Effector CD4-positive, alpha-beta T cell (primary cell): ENCODE measurements around the gene CCDC91.

ENCODE experiments used
- DNase-seq: peaks from one replicate; pipeline ENCODE4 v3.0.0-alpha.2; 2020

The CCDC91 gene

GRCh38 chr12:28550757-28551704, 360.8 kb downstream of the CCDC91 start:
- no peak for DNase-seq

GRCh38 chr12:28552251-28552970, 362.2 kb downstream of the CCDC91 start:
- no peak for DNase-seq

GRCh38 chr12:28555748-28556147, 365.5 kb downstream of the CCDC91 start:
- no peak for DNase-seq

DNA sequence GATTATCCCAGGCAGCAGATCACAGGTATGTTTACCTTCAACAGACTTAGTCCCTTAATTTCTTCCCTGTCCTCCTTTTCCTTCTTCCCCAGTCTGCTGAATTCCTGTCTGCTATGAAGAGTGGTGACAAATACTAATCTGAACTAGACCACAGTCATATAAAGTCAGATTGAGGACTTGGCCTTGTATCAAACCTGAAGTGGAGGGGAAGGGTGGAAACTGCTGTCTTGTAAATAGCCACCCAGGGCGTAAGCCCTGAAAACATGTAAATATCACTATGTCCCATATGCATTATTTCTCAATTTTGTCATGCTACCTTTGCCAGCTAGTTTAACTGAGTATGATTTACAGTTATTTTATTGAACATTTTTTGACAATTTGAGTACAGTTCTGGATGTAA, 368.0 kb downstream of the CCDC91 start:
- no peak for DNase-seq

DNA sequence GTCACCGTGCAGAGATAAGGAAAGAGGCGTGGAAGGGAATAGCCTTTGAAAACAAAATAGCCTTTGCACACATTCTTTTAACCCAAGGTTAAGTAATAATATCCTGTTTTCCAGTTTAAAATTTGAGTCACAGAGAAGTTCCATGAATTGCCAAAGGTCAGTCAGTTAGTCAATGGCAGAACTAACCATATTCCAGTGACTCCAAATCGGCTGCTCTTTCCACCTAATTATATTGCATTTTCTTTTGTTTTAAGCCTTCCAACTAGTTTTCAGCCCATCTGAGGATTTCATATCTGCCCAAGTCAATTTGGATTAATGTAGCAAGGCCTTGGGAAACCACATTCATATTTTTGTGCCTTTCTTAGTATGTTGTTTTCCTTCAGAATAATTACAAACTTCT, 373.0 kb downstream of the CCDC91 start:
- DNase-seq: no peak

DNA sequence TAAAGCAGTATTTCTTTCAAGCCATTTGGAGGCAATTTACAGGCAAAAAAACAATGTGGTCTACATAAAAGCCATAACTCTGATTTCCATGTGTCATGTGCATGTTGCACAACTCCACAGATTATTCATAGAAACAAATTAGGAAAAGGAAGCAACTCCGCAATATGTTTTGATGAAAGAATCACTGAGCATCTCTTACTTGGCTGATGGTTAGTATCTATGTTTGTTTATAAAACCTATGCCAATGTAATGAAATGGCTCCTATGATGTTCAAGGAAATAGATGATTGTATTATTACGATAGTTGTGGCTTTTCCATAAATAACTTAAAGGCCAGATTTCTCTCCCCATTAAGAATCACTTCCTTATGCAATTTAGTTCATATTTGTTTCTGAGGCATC, 373.7 kb downstream of the CCDC91 start:
- no peak for DNase-seq

GRCh38 chr12:28568118-28568517, 377.9 kb downstream of the CCDC91 start:
- DNase-seq: no peak

DNA sequence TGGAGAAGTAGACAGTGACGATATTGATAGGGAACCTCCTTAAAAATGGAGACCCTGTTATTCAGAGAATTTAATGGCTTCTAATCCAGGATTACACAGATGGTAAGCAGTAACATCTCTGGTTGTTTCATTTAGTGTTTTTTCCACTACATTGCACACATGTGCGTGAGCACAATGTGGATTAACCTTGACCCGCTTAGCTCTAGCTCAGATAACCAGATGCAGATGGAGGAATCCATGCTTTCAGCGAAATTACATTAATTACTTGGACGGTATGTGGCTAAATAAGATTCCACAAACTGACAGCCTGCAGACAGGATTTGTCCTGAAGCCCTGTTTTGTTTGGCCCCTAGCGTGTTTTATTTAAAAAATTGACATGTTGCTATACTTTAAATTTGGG, 378.4 kb downstream of the CCDC91 start:
- no peak for DNase-seq

- no peak for DNase-seq
Measured at GRCh38 chr12:28569698-28570411, 379.6 kb downstream of the CCDC91 start.

DNA sequence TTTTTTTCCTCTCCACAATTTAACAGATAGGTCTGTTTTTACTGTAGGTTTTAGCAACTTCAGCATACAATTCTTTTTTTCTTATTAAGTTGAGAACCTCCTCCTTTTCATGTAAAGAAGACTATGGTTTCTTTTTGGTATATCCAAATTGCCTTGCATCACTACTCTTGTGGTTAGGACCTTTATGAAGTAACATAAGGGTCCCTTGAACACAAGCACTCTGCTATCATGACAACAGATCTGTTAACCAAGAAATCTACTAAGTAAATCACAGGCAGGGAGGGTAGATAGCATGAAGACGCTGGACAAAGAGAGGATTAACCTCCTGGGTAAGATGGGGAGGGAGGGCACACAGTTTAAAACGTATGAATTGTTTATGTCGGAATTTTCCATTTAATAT, 380.6 kb downstream of the CCDC91 start:
- no peak for DNase-seq

DNA sequence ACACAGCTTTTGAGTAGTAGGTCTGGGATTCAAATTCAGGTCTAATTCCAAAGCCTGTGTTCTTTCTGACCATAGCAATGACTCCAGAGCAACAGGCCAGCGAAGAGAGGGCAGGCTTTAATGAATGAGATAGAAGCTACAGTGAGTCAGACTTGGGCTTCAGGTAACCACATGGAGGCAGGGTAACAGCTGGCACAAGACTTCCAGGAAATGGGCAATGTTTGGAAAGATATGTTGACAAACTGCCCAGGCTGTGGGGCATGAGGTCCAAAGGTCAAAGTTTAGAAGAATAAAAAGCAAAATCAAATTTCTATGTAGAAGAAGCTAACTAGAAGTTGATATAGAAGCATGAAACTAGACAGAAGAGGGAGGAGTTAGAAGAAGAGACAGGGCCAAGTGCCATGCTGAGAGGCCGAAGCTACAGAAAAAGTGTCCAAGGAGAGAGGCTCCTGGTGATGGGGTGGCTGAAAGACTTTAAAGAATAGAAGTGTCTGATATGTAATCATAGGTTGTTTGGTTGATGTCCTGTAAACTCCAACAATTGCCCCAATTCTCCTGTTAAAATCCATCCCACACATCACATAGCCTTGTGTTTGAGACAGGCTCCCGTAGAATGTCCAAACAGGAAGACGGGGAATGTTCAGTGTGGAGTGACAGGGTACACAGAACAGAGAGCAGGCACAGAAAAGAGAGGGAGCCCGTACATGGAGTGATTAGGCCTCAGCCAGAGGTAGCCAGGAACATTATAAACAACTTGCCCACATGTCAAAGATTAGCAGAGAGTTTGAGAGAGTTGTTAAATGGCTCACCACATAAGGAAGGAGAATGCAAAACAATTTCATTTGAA, 384.7 kb downstream of the CCDC91 start:
- no peak for DNase-seq

- no peak for DNase-seq
Measured at GRCh38 chr12:28575593-28576205, 385.4 kb downstream of the CCDC91 start.

DNA sequence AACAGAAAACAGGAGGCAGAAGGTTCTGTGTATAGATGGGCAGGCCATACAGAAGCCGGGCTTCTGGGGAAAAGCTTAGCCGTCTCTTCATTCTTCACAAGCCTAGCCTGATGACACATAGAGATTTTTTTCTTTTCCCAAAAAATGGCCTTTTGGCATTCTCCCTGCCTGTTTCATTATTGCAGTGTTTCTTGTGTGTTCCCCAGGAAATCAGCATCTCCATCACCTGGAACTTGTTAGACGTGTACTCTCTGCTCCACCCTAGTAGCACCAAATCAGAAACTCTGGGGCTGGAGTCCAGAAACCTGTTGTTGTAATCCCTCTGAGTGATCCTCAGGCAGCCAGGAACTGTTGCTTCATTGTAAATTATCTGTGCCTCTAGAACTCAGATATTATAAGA, 388.1 kb downstream of the CCDC91 start:
- no peak for DNase-seq

DNA sequence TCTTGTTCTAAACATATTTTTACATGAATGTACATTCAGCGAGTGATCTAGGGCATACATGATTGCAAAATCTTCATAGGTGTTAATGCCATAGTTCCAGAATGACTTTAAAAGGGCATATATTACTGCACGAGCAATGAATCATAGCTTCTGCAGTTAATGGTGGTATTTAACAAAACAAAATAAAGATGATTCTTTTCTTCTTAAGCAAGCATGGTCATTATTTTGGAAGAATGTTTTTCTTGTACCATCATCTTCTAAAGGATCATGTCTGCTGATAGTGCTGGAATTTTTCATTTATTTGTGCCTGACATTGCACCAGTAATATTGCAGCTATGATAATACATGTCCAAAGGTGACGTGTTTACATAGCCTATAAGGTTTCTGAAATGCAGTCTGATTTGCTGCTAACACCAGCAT, 388.6 kb downstream of the CCDC91 start:
- no peak for DNase-seq

- no peak for DNase-seq
Measured at GRCh38 chr12:28582672-28583376, 392.6 kb downstream of the CCDC91 start.

- DNase-seq: no peak
Measured at GRCh38 chr12:28583701-28584261, 393.5 kb downstream of the CCDC91 start.

- no peak for DNase-seq
Measured at GRCh38 chr12:28585146-28585545, 394.9 kb downstream of the CCDC91 start.

- DNase-seq: no peak
Measured at GRCh38 chr12:28586481-28586880, 396.2 kb downstream of the CCDC91 start.

- DNase-seq: no peak
Measured at GRCh38 chr12:28591831-28592230, 401.6 kb downstream of the CCDC91 start.
